GM03348 (cell line): ENCODE measurements around the gene SSR2.

Source experiments
- DNase-seq: peaks from one replicate; pipeline ENCODE4 v3.0.0; 2012; ENCODE audit warnings: low spot score

SSR2 gene

GRCh38 chr1:155973723-155974122, 47.0 kb downstream of the SSR2 start:
- DNase-seq = no peak

- no peak for DNase-seq
These were observed 48.6 kb downstream of the SSR2 start for GRCh38 chr1:155971910-155972809.

GRCh38 chr1:155970531-155971167, 50.1 kb downstream of the SSR2 start:
- DNase-seq = peak; percentile 87

- no peak for DNase-seq
These were observed 51.4 kb downstream of the SSR2 start for GRCh38 chr1:155969377-155969791.

- DNase-seq = no peak
These were observed 52.1 kb downstream of the SSR2 start for GRCh38 chr1:155968670-155969069.

GRCh38 chr1:155968051-155968400, 52.7 kb downstream of the SSR2 start:
- no peak for DNase-seq

GRCh38 chr1:155967341-155968050, 53.3 kb downstream of the SSR2 start:
- DNase-seq = no peak

GRCh38 chr1:155966750-155967149, 54.0 kb downstream of the SSR2 start:
- no peak for DNase-seq

GRCh38 chr1:155966135-155966534, 54.6 kb downstream of the SSR2 start:
- no peak for DNase-seq

GRCh38 chr1:155964193-155964592, 56.6 kb downstream of the SSR2 start:
- no peak for DNase-seq

- DNase-seq = no peak
These were observed 58.0 kb downstream of the SSR2 start for GRCh38 chr1:155962599-155963211.

GRCh38 chr1:155961937-155962336, 58.8 kb downstream of the SSR2 start:
- DNase-seq = peak; percentile 90

GRCh38 chr1:155960081-155960745, 60.5 kb downstream of the SSR2 start:
- no peak for DNase-seq
